ENCODE measurements around the gene VLDLR. TPM values are rescaled to one million over a fixed set of nuclear protein-coding genes. Genes with fewer than 3 reads are reported as not detected.

Gene VLDLR
- 10 to 100 TPM; 15.5 to 17.0 (median 16.8) TPM for total RNA-seq

GRCh38 chr9:2621722-2622460 lies at the start of gene VLDLR:
TSS of gene VLDLR (plus strand) at chr9:2621787. CDS start at chr9:2622190, 403 bp downstream.
- WGBS = 2% methylated on average over 34 of the region's 72 CpGs
- peak within 1 kb of the TSS; percentile 86 to 92 (median 89) for H3K27ac ChIP-seq (replicated peaks in 1 of 4)
- TF ChIP-seq POLR2A (IDR thresholded peaks at IDR 0.05; ENCODE audit: low read depth) (no peak), POLR2AphosphoS5 (IDR thresholded peaks at IDR 0.05) (no peak)
- H3K9me3 ChIP-seq = no peaks in the 10 kb centered on the region
- peaks cover 0 to 20% (median 2%) of the 10 kb centered on the region in 4 donors for H3K27me3 ChIP-seq
- peak within 1 kb of the TSS; percentile 79 to 93 (median 86) for H3K4me3 ChIP-seq
- peaks cover 12 to 49% (median 34%) of the 10 kb centered on the region in 4 donors for H3K4me1 ChIP-seq
- peak; percentile 90 for DNase-seq (ENCODE audit: extremely low spot score)
- intact Hi-C loops (cut with DNase I) = loop anchor here (2.0 to 10.0 kb wide), 4 partner anchors 60 to 377 kb away; partner anchors contain the start of gene PUM3
- H3K36me3 ChIP-seq = no peaks in the 10 kb centered on the region

DNA sequence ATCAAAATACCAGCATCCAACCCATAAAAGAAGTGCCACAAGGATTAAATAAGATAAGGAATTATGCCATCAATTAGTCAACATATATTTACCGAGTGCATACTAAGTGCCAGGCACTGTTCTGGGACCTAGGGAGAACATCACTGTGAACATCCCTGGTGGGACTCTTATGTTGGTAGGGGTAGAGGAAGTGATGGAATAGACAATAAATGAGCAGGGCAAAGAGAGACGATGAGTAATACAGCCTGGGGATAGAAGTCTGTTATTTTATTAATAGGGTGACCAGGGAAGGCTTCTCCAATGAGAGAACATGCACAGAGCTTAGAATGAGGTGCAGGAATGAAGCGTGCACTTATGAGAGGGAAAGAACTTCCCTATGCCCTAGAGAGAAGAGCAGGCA lies 47.4 kb upstream of the VLDLR start:
- no peak for DNase-seq (ENCODE audit: extremely low spot score)
- no peak overlapping the region for H3K4me3 ChIP-seq
- no peaks in the 10 kb centered on the region for H3K36me3 ChIP-seq
- TF ChIP-seq POLR2A (IDR thresholded peaks at IDR 0.05; ENCODE audit: low read depth) (no peak), POLR2AphosphoS5 (IDR thresholded peaks at IDR 0.05) (no peak), EP300 (IDR thresholded peaks at IDR 0.05) (no peak), CTCF (IDR thresholded peaks at IDR 0.05) (no peak)
- H3K4me1 ChIP-seq = peaks cover 11 to 21% (median 12%) of the 10 kb centered on the region in 4 donors
- 84% methylated on average over 3 of the region's 3 CpGs for WGBS
- no peaks in the 10 kb centered on the region for H3K9me3 ChIP-seq
- intact Hi-C loops (cut with DNase I) = loop anchor here (5.0 kb wide), 1 partner anchor 33 kb away; no protein-coding TSS in a partner anchor
- no peak overlapping the region for H3K27ac ChIP-seq (replicated peaks in 1 of 4)
- H3K27me3 ChIP-seq = no peaks in the 10 kb centered on the region

DNA sequence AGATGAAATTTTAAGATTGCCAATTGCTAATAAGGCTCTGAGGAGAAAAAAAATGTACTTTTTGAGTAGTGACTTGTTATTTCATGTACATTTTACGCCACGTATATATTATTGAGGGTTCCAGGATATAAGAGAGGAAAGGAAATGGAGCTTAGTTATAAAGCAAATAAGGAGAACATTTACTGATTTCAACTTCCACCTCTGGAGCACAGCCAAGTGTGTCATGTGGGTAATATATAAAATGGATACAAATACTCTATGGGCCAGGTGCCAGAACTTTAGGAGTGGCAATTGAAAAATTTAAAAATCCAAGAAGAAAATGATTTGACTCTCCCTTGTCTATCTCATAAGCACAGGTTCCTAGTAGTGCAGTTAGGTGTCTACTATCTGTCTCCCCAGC lies 45.0 kb upstream of the VLDLR start:
- no peak overlapping the region for H3K4me3 ChIP-seq
- no peaks in the 10 kb centered on the region for H3K9me3 ChIP-seq
- DNase-seq (ENCODE audit: extremely low spot score) = no peak
- 70% methylated on average over 2 of the region's 2 CpGs for WGBS
- H3K36me3 ChIP-seq = no peaks in the 10 kb centered on the region
- no peaks in the 10 kb centered on the region for H3K27me3 ChIP-seq
- H3K4me1 ChIP-seq = peaks cover 0 to 9% (median under 1%) of the 10 kb centered on the region in 4 donors
- intact Hi-C loops (cut with DNase I) = no loop called here
- no peak overlapping the region for H3K27ac ChIP-seq (replicated peaks in 1 of 4)
- TF ChIP-seq POLR2AphosphoS5 (IDR thresholded peaks at IDR 0.05) = no peak
- no peak for TF ChIP-seq EP300 (IDR thresholded peaks at IDR 0.05)
- TF ChIP-seq CTCF (IDR thresholded peaks at IDR 0.05) = no peak
- TF ChIP-seq POLR2A (IDR thresholded peaks at IDR 0.05; ENCODE audit: low read depth) = no peak

- no peak overlapping the region for H3K27ac ChIP-seq (replicated peaks in 1 of 4)
- no peak overlapping the region for H3K4me3 ChIP-seq
- no peaks in the 10 kb centered on the region for H3K9me3 ChIP-seq
- DNase-seq (ENCODE audit: extremely low spot score) = no peak
- peaks cover 0 to 4% (median 0%) of the 10 kb centered on the region in 4 donors for H3K4me1 ChIP-seq
- H3K36me3 ChIP-seq = no peaks in the 10 kb centered on the region
- TF ChIP-seq CTCF (IDR thresholded peaks at IDR 0.05) (no peak), EP300 (IDR thresholded peaks at IDR 0.05) (no peak), POLR2A (IDR thresholded peaks at IDR 0.05; ENCODE audit: low read depth) (no peak), POLR2AphosphoS5 (IDR thresholded peaks at IDR 0.05) (no peak)
- intact Hi-C loops (cut with DNase I) = no loop called here
- no peaks in the 10 kb centered on the region for H3K27me3 ChIP-seq
- 87% methylated on average over 11 of the region's 13 CpGs for WGBS
Observed at GRCh38 chr9:2583308-2584013, 38.1 kb upstream of the VLDLR start.

DNA sequence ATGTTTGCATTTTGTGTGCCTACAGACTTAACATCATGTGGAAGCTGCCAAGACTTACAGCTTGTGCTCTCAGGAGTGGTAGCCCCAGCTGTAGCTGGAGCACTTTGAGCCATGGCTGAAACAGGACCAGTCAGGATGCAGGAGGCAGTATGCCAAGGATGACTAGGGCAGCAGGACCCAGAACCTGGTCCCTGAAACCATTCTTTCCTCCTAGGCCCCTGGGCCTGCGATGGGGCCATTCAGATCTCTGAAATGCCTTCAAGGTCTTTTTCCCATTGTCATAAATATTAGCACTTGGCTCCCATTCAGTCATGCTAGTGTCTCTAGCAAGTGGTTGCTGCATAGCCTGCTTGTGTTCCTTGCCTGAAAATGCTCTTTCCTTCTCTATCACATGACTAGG lies 29.6 kb upstream of the VLDLR start:
- intact Hi-C loops (cut with DNase I) = no loop called here

More for the DNA sequence above, 29.6 kb upstream of the VLDLR start:
- H3K27me3 ChIP-seq = no peaks in the 10 kb centered on the region
- H3K4me3 ChIP-seq = no peak overlapping the region
- H3K9me3 ChIP-seq = peaks cover 0 to 18% (median 13%) of the 10 kb centered on the region in 4 donors
- H3K27ac ChIP-seq (replicated peaks in 1 of 4) = no peak overlapping the region
- no peaks in the 10 kb centered on the region for H3K4me1 ChIP-seq
- TF ChIP-seq POLR2A (IDR thresholded peaks at IDR 0.05; ENCODE audit: low read depth) = no peak
- TF ChIP-seq POLR2AphosphoS5 (IDR thresholded peaks at IDR 0.05) = no peak
- no peak for TF ChIP-seq EP300 (IDR thresholded peaks at IDR 0.05)
- TF ChIP-seq CTCF (IDR thresholded peaks at IDR 0.05) = no peak
- DNase-seq (ENCODE audit: extremely low spot score) = no peak
- no peaks in the 10 kb centered on the region for H3K36me3 ChIP-seq
- 78% methylated on average over 1 of the region's 1 CpG for WGBS
